NCI-H1930 (cell line): ENCODE results near the gene PRRC2C.
"Not testable (repeated sequence)": the region's sequence is repeated elsewhere in the genome, so short reads cannot be mapped to it uniquely, and the experiment has no call there.

ENCODE experiments used
- DNase-seq, 2 experiments: peaks; one replicate each; lab custom pipeline; 2025; lab: John Stamatoyannopoulos, UW

PRRC2C gene

DNA sequence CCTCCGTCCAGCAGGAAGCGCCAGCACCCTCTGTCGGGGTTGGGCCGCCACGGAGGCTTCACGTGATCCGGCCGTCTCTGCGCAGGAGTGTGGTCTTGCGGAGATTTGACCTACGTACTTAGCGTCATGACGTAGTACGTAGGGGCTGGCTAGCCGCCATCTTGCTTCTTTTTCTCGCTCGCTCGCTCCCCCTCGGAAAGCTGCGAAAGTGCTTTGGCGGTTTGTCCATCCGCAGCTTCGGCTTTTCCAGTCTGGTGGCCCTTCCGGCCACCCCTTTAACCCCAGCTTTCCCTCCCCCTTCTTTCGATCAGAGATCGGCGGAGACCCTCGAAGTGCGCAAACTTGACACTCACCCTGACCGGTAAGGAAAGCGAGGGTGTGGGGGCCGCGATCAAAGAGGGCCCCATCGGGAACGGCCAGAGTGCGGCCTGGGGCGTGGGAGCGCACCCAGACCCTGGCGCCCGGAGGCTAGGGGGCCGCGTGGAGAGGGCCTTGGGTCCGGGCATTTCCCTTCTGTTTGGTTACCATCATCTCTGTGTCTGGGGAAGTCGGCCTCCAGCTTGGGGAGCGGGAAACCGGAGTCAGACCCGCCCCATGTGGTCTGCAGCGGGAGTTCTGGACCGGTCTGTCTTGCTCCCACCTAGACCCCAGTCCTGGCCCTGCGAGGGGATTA lies at the start of gene PRRC2C:
Gene PRRC2C (plus strand): TSS at position 156 of the 673 bp plus-strand sequence. CDS start 26,559 bp downstream, outside the sequence.
- peak; percentile 95 to 96 for DNase-seq

DNA sequence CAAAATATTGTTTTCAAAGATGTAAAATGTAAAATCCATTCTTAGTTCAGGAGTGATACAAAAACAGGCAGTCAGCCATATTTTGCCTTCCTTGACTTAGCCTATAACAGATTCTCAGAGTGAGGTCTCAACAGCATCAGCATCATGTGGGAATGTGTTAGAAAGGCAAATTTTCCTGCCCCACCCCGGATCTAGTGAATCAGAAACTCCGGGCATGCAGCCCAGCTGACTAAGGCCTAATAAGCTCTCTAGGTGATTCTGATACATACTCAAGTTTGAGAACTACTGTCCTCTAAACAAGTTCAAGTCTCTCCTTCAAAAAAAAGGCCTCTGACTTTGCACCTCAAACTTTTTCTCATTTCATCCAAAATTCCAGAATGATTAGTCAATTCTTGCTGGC lies 46.9 kb upstream of the PRRC2C start:
- no peak for DNase-seq

GRCh38 chr1:171440201-171440600 lies 45.1 kb upstream of the PRRC2C start:
- DNase-seq = not testable (repeated sequence)

- DNase-seq = not testable (repeated sequence)
Observed at GRCh38 chr1:171441278-171441895, 43.9 kb upstream of the PRRC2C start.

GRCh38 chr1:171446386-171446785 lies 38.9 kb upstream of the PRRC2C start:
- no peak for DNase-seq

DNA sequence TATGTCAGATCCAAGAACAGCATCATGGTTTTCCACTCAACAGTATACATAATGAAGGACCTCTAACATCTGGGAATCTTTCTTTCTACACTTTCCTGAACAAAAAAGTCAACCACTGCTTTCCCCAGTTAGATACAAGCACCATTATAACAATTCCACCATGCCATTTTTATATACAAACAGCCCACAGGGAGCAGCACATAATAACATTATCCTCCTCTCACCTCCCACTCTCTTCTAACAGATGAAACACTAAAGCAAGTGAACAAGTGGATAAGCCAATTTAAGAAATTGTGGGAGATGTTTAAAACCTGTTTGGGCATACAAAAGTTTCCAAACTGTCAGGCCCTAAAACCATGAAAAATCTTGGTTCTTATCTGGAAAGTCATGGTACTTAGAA lies 29.4 kb upstream of the PRRC2C start:
- no peak for DNase-seq

- no peak for DNase-seq
Observed at GRCh38 chr1:171457412-171457811, 27.9 kb upstream of the PRRC2C start.

DNA sequence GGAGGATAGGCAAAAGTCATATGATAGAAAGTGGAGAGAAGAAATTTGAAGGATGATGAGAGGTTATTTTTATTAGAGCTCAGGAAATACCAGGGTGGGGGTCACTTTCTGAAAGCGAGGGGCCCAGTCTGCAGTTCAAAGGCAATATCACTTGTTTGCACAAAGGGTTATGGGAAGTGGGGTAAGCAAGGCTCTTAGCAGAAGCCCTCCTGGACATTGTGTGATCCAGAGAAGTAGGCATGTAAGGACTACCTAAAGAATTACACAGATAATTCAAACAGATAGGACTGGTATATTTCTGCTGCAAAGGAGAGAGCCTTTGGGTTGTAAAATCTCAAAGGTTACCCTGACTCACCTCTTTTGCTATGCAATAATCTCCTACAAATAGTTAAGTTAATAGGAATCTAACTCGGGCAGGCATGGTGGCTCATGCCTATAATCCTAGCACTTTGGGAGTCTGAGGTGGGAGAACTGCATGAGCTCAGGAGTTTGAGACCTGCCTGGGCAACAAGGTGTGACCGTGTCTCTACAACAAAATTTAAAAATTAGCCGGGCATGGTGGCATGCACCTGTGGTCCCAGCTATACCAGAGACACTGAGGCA lies 25.2 kb upstream of the PRRC2C start:
- no peak for DNase-seq

DNA sequence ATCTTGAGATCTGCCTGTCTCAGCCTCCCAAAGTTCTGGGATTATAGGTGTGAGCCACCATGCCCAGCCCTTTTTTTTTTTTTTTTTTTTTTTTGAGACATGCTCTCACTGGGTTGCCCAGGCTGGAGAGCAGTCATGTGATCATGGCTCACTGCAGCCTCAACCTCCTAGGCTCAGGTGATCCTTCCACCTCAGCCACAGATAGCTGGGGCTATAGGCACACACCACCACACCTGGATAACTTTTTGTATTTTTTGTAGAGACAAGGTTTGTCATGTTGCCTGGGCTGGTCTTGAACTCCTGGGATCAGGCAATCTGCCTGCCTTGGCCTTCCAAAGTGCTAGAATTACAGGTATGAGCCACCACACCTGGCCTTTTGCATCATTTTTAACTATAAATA lies 17.7 kb upstream of the PRRC2C start:
- no peak for DNase-seq

GRCh38 chr1:171468120-171468750 lies 17.1 kb upstream of the PRRC2C start:
- no peak for DNase-seq

- no peak for DNase-seq
Observed at GRCh38 chr1:171470726-171471125, 14.6 kb upstream of the PRRC2C start.

DNA sequence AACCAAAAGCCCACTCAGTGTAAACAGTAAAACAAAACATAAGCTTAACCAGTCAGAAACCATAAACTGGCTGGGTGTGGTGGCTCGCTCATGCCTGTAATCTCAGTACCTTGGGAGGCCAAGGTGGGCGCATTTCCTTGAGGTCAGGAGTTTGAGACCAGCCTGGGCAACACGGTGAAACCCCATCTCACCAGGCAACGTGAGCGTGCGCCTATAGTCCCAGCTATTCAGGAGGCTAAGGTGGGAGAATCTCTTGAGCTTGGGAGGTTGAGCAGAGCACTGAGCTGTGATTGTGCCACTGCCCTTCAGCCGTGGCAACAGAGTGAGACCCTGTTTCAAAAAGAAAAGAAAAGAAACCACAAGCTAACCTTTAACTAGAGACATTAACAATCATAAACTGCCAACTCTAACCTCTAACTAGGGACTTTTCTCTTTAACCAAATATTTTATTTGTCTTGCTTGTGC lies 13.1 kb upstream of the PRRC2C start:
- no peak for DNase-seq

DNA sequence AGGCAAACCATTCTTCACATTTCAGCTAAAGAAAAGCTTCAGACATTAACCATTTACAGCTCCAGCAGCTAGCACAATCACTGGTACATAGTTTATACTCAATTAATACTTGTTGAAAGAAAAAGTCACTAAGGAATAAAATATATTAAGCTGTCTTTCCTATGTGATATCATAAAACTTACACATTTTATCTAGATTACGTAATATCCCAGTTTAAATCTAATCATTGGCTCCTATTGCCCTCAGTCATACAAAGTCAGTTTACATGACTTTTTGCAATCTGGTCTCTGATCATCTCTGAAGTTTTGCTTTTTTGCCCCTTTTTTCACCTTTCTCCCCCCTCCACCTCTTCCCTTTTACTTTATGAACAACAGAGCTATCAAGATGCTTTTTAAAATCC lies 8.5 kb upstream of the PRRC2C start:
- no peak for DNase-seq

GRCh38 chr1:171477804-171478203 lies 7.5 kb upstream of the PRRC2C start:
- DNase-seq = no peak

GRCh38 chr1:171480035-171480434 lies 5.3 kb upstream of the PRRC2C start:
- DNase-seq = no peak

GRCh38 chr1:171484760-171485374 lies 463 bp upstream of the PRRC2C start:
- no peak for DNase-seq

DNA sequence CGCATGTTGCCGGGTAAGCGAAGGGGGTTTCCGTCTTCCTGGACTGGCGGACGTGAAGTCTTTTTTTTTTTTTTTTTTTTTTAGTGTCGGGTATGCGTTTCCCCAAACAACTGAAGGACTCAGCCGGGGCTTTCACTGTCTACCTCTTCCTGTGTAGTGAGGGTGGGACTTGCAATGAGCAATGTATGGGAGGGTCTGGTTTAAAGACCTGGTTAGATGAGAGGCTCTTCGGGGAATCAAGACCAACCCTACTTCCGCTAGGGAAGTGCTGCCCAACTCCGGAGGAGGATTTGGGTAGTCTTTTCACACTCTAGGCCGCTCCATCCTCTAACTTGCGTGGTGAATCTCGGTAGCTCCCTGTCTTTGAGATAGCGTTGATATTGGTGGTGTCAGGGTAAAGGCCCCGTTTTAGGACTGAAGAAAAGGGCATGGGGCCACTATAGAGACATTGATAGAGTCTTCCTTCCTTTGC lies 754 bp downstream of the PRRC2C start:
- peak in 1 of 2 experiments; percentile 36 for DNase-seq

DNA sequence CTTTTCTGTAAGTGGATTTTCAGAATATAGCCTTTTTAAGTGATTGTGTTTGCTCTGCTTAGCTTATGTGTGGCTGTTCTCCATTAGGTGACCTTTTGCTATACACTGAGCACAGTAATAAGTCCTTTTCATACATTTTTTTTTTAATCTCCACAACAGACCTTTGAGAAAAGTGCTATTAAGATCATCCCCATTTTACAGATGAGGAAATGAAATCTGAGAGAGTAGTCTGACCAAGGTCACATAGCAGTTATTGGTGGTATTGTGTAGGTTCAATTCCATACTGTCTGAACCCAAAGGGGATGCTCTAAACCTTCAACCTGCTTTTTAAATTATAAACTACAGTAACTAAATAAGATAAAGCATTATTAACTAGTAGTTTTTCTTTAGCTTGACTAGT lies 1.7 kb downstream of the PRRC2C start:
- no peak for DNase-seq

GRCh38 chr1:171488190-171488929 lies 3.0 kb downstream of the PRRC2C start:
- no peak for DNase-seq

DNA sequence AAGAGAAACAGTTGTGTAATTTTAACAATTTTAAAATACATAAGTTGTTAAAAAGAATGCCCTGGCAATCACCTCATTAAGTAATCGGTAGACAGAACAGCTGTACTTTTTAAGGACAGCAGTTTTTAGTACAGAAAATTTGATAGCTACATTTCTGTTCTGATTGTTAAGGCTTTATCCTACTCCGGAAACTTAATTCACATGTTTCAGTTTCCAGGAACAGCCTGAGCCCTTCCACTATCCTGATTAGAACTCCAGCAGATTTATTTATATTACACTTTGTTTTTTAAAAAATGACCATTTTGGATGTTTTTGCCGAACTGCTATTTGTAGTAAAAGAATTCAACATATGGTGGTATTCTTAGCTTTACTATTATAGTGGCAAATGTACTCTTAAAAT lies 8.7 kb downstream of the PRRC2C start:
- no peak for DNase-seq

GRCh38 chr1:171495444-171495843 lies 10.1 kb downstream of the PRRC2C start:
- no peak for DNase-seq

DNA sequence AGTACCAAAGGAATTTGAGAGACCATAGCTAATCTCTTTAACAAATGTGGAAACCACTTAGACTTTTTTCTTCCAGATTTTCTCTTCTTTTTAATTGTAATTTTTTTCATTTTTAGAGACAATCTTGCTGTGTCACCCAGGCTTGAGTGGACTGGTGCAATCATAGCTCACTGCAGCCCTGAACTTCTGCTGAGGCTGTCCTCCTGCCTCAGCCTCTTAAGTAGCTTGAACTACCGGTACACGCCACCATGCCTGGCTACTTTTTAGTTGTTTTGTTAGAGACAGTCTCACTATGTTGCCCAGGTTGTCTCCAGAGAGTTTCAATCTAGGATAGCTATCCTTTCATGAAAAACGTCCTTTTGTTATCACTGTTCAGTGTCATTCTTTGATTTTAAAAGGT lies 15.0 kb downstream of the PRRC2C start:
- DNase-seq = no peak
